SK-N-SH (cell line): ENCODE results near the gene SLC25A10.

Experiments
- FOXM1 ChIP-seq: IDR thresholded peaks from 2 replicates; pipeline ENCODE4 v1.4.0; 2012; ENCODE audit warnings: low read depth, mild to moderate bottlenecking
- GABPA ChIP-seq: IDR thresholded peaks from 2 replicates; pipeline ENCODE4 v1.4.0; 2012; ENCODE audit warnings: low read depth, mild to moderate bottlenecking
- GATA2 ChIP-seq: sonication (generic); formaldehyde crosslinking; IDR thresholded peaks from 2 replicates; pipeline ENCODE4 v1.5.0; 2020; ENCODE audit warnings: mild to moderate bottlenecking, missing genetic modification reagents
- MEF2A ChIP-seq: IDR thresholded peaks from 2 replicates; pipeline ENCODE4 v1.4.0; 2012; ENCODE audit warnings: low read depth, borderline replicate concordance
- NFIC ChIP-seq: IDR thresholded peaks from 2 replicates; pipeline ENCODE4 v1.4.0; 2012; ENCODE audit warnings: borderline replicate concordance
- POLR2AphosphoS5 ChIP-seq: IDR thresholded peaks from 2 replicates; pipeline ENCODE4 v1.6.1; 2012; ENCODE audit warnings: low read depth, low read length
- REST ChIP-seq: IDR thresholded peaks from 2 replicates; pipeline ENCODE4 v1.6.1; 2012; ENCODE audit warnings: mild to moderate bottlenecking, low read depth, low read length, moderate library complexity
- RFX5 ChIP-seq: IDR thresholded peaks from 2 replicates; pipeline ENCODE4 v1.6.1; 2012; ENCODE audit warnings: mild to moderate bottlenecking, improper control_type of control experiment, low read length
- SIN3A ChIP-seq: IDR thresholded peaks from 2 replicates; pipeline ENCODE4 v1.6.1; 2012; ENCODE audit warnings: low read depth, mild to moderate bottlenecking, low read length, moderate library complexity, borderline replicate concordance
- YY1 ChIP-seq: IDR thresholded peaks from 2 replicates; pipeline ENCODE4 v1.4.0; 2012; ENCODE audit warnings: low read depth, mild to moderate bottlenecking
- TF ChIP-seq, protein P1 (sequence below): fragments of 200-600 bp; sonication (generic); IDR thresholded peaks from 2 replicates; pipeline ENCODE4 v1.6.1; 2017; ENCODE audit warnings: antibody characterized with exemption, mild to moderate bottlenecking, moderate library complexity
- TF ChIP-seq, protein P2 (sequence below): IDR thresholded peaks from 2 replicates; pipeline ENCODE4 v1.4.0; 2012; ENCODE audit warnings: low read depth

GRCh38 chr17:81672504-81672903, 39.6 kb upstream of the SLC25A10 start:
- TF ChIP-seq GATA2 (CRISPR knock-in tag), result no peak
- TF ChIP-seq, protein P1, sequence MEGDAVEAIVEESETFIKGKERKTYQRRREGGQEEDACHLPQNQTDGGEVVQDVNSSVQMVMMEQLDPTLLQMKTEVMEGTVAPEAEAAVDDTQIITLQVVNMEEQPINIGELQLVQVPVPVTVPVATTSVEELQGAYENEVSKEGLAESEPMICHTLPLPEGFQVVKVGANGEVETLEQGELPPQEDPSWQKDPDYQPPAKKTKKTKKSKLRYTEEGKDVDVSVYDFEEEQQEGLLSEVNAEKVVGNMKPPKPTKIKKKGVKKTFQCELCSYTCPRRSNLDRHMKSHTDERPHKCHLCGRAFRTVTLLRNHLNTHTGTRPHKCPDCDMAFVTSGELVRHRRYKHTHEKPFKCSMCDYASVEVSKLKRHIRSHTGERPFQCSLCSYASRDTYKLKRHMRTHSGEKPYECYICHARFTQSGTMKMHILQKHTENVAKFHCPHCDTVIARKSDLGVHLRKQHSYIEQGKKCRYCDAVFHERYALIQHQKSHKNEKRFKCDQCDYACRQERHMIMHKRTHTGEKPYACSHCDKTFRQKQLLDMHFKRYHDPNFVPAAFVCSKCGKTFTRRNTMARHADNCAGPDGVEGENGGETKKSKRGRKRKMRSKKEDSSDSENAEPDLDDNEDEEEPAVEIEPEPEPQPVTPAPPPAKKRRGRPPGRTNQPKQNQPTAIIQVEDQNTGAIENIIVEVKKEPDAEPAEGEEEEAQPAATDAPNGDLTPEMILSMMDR, result no peak
- TF ChIP-seq POLR2AphosphoS5, result no peak
- no peak for TF ChIP-seq YY1
- no peak for TF ChIP-seq FOXM1
- no peak for TF ChIP-seq REST
- no peak for TF ChIP-seq RFX5
- TF ChIP-seq, protein P2, sequence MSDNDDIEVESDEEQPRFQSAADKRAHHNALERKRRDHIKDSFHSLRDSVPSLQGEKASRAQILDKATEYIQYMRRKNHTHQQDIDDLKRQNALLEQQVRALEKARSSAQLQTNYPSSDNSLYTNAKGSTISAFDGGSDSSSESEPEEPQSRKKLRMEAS, result no peak
- TF ChIP-seq MEF2A, result no peak
- TF ChIP-seq SIN3A, result no peak
- TF ChIP-seq NFIC, result no peak
- no peak for TF ChIP-seq GABPA
